ENCODE results near the gene AK1.
"Not testable (repeated sequence)": the region's sequence is repeated elsewhere in the genome, so short reads cannot be mapped to it uniquely, and the experiment has no call there.

The AK1 gene

GRCh38 chr9:127881715-127882114, 4.2 kb upstream of the AK1 start:
- not testable (repeated sequence) for DNase-seq

DNA sequence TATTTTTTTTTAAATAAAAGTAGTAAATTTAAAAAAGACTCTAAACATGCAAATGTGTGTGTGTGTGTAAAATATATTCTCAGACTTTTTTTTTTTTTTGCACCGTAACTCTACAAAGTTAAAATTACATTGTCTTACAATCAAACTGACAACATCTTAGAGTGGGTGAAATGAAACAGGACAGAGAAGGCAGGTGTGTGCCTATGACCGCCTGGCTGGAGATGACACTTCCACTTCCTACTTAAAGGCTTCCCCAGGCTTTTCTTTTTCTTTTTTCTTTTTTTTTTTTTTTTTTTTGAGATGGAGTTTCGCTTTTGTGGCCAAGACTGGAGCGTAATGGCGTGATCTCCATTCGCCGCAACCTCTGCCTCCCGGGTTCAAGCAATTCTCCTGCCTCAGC, 2.7 kb upstream of the AK1 start:
- DNase-seq: no peak

DNA sequence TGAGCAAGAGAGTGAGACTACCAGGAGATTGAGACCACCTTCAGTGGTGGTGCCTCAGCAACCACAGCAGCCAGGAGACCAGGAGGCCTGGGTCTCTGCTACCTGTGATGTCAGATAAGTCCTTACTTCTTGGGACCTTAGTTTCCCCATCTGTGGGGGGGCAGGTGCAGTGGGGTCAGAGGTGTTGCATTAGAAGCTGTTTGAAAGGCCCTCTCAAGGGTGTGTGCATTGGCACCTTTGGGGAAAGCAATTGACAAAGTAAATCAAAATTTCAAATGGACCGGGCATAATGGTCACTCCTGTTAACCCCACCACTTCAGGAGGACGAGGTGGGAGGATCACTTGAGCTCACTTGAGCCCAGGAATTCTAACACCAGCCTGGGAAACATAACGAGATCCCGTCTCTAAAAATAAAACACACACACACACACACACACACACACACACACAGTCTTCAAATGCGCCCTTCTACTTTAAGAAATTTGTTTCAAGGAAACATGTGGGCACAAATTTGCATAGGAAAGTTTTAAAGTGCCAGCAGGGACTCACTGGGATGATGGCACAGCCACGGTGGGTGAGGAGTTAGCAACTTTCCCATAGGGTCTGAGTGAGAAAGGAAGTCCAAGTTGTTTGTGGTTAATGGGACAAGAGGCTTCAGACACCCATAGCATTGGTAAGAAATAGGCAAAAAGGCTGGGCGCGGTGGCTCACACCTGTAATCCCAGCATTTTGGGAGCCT, 1.3 kb upstream of the AK1 start:
- no peak for DNase-seq

DNA sequence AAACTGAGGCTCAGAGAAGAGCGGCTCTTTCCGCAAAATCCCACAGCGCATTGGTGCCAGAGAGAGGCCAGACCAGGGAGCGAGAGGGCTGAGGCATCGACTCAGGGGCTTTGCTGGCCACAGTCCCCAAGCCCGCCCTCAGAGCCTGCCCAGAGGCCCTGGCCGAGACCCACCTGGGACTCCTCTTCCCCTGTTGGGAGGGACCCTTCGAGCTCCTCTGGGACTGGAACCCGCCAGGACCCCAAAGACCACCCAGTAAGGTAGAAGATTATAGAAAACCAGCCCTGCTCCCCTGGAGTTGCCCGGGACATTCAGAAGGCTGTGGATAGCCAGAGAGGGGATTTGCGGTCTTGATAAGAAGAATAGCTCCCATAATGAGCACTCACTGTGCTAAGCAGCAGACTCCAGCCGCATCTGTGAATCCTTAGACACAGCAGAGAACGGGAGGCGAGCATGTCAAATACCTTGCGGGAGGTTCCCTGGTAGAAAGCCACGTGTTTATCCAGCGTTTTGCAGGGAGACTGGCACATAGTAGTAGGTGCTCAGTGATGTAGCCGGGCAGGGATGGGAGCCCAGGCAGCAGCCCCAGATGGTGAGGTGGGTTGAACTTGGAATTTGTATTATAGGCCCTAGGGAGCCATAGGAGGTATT, 651 bp upstream of the AK1 start:
- no peak for DNase-seq

GRCh38 chr9:127876764-127877562, 512 bp downstream of the AK1 start:
- no peak for DNase-seq

DNA sequence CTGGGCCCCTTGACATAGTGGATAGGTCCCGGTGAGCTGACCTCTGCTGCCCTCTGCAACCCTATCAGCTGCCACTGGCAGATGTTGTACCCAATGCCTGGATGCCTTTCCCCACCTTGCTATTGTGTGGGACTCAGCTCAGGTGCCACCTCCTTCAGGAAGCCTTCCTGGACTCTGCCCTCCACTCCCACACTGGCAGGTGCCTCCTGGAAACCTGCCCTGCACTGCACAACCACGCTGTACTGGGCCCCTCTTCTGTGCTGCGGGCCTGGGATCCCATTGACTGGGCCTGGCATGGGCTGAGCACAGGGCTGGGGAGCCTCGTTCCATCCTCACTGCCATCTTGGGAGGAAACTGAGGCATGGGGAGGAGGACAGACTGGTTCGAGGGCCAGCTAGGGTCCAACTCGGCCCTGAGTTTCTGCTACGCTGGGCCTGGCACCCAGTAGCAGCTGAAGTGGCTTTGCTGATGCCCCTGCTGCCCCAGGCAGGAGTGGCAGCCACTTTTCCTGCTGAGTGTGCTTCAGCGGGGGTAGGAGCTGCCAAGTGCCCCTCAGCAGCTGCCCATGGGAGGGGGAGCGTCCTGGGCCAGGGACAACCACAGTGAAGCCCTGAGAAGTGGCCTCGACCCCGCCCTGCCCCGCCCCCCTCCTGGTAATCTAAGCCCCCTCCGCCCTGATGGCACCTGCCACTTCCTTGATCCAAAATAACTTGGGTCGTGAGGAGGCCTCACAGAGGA, 1.3 kb downstream of the AK1 start:
- no peak for DNase-seq

- DNase-seq: no peak
Measured at GRCh38 chr9:127875306-127875966, 2.0 kb downstream of the AK1 start.

GRCh38 chr9:127874301-127875221, 2.9 kb downstream of the AK1 start:
- DNase-seq: no peak

DNA sequence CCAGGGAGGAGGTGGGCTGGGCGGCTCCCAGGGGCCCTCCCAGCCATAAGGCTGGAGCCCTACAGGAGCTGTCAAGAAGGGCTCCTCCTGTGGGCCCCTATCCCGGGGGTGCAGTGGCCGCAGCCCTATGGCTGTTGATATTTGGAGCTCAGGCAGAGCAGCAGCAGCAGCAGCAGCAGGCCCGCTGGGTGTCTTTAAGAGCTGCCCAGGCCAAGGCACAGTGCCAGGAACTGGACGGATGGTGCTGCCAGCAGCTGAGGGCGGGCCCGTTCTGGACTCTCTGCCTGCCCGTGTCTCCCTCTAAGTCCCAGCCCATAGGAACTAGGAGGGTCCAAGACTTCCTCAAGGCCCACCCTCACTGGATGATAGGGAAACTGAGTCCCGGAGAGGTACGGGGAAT, 3.6 kb downstream of the AK1 start:
- no peak for DNase-seq

DNA sequence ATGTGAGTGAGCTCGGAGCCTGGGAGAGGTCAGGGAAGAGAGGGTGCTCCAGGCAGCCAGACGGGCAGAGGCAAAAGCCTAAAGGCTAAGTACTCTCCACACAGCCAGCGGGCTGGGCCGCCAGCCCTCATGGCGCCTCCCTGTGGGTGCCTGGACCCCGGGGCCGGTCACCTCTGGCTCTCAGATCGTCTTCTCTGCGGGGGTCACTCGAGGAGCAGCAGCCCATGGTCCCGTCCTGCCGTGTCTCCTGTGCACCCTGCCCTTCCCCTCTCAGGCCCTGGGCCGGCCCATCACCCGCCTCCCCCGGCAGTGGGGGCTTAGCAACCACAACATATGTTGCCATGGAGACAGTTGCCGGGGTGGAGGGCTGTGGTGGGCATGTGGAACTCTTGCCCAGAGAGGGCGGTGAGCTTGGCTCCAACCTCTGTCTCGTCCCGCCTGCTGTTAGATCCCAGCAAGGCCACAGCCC, 4.2 kb downstream of the AK1 start:
- DNase-seq: no peak

- no peak for DNase-seq
Measured at GRCh38 chr9:127872369-127873222, 4.9 kb downstream of the AK1 start.

DNA sequence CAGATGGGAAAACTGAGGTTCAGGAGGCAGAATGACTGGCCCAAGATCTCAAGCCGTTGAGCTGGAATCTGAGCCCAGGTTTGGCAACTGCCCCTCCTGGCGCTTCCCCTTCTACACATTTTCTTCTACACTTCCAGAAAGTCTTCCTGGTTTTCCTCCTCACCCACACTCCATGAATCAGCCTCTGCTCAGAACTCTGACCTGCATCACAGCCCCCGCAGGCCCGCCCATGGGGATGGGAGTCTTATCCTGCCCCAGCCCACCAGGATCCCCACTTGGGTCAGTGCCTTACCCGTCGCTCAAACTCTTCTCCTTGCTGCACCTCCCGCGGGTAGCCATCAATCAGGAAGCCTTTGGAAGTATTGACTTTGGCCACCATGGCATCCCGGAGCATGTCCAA, 5.9 kb downstream of the AK1 start:
- no peak for DNase-seq

- DNase-seq: no peak
Measured at GRCh38 chr9:127870887-127871286, 6.6 kb downstream of the AK1 start.

GRCh38 chr9:127870153-127870491, 7.4 kb downstream of the AK1 start:
- not testable (repeated sequence) for DNase-seq

- DNase-seq: peak; percentile 95
Measured at GRCh38 chr9:127869310-127870152, 7.9 kb downstream of the AK1 start.

DNA sequence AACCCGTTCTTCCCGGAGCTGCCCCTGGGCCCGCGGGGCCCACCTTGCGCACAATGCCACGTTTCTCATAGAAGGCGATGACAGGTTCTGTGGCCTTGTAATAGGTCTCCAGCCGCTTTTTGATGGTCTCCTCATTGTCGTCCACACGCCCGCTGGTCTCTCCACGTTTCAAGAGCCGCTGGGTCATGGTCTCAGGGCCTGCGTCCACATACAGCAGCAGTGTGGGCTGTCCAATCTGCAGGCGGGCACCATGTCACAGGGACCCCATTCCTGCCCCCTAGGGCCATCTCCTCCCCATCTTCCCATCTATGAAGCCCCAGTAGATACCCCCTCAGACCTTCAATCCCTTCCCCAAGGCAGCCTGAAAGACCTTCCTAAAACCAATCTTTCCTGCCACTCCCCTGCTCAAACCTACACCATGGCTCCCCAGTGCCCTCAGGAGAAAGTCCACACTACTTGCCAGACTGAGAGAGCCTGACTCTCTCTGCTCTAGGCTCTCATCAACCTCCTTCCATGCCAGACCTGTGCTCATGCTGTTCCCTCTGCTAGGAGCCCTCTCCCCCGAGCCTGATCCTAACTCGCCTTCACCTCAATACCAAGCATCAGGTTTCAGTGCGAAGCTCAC, 9.1 kb downstream of the AK1 start:
- no peak for DNase-seq

- no peak for DNase-seq
Measured at GRCh38 chr9:127867356-127868277, 9.9 kb downstream of the AK1 start.

GRCh38 chr9:127866535-127866934, 10.9 kb downstream of the AK1 start:
- DNase-seq: no peak

Measured in stimulated activated CD8-positive, alpha-beta memory T cell treated with anti-CD3 and anti-CD28 coated beads, Interleukin-4, amount 100 ng/mL, for 48 hours (primary cell).